HG02884 (cell line): Measurements from ENCODE around the gene DHX16.

Source experiments
- ATAC-seq: cut with Tn5 transposase; IDR thresholded peaks from one replicate; pipeline ENCODE4 v1.9.1; 2021; ENCODE audit warnings: mild to moderate bottlenecking, moderate library complexity; ENCODE audit not compliant: unreplicated experiment

DHX16 gene

GRCh38 chr6:30696432-30696831, 23.6 kb upstream of the DHX16 start:
- no peak for ATAC-seq

GRCh38 chr6:30691208-30691847, 18.5 kb upstream of the DHX16 start:
- ATAC-seq: no peak

- no peak for ATAC-seq
These were observed 17.8 kb upstream of the DHX16 start, which contains the start of gene NRM for GRCh38 chr6:30690403-30691207. TSS of gene NRM (minus strand) at chr6:30690984. CDS start at chr6:30690974, 10 bp downstream.

GRCh38 chr6:30689985-30690384, 17.2 kb upstream of the DHX16 start:
- ATAC-seq: no peak

GRCh38 chr6:30689022-30689865, 16.4 kb upstream of the DHX16 start:
- no peak for ATAC-seq

GRCh38 chr6:30688569-30688968, 15.8 kb upstream of the DHX16 start:
- no peak for ATAC-seq

- ATAC-seq: no peak
These were observed 15.0 kb upstream of the DHX16 start for GRCh38 chr6:30687659-30688431.

- ATAC-seq: peak; percentile 35
These were observed 14.3 kb upstream of the DHX16 start for GRCh38 chr6:30686908-30687658.

- no peak for ATAC-seq
These were observed 13.5 kb upstream of the DHX16 start, which contains the start of gene PPP1R18 for GRCh38 chr6:30686009-30686907. TSS of gene PPP1R18 (minus strand) at chr6:30686645. CDS start at chr6:30686018, 627 bp downstream.

GRCh38 chr6:30685157-30686008, 12.6 kb upstream of the DHX16 start:
- no peak for ATAC-seq

GRCh38 chr6:30684386-30685156, 11.8 kb upstream of the DHX16 start:
- ATAC-seq: no peak

- no peak for ATAC-seq
These were observed 11.2 kb upstream of the DHX16 start for GRCh38 chr6:30683980-30684338.

- ATAC-seq: no peak
These were observed 10.6 kb upstream of the DHX16 start for GRCh38 chr6:30683183-30683979.

GRCh38 chr6:30682143-30683117, 9.6 kb upstream of the DHX16 start:
- ATAC-seq: peak; percentile 38

- no peak for ATAC-seq
These were observed 8.9 kb upstream of the DHX16 start for GRCh38 chr6:30681766-30682142.
